ENCODE measurements around the gene ASCC3.

DNA sequence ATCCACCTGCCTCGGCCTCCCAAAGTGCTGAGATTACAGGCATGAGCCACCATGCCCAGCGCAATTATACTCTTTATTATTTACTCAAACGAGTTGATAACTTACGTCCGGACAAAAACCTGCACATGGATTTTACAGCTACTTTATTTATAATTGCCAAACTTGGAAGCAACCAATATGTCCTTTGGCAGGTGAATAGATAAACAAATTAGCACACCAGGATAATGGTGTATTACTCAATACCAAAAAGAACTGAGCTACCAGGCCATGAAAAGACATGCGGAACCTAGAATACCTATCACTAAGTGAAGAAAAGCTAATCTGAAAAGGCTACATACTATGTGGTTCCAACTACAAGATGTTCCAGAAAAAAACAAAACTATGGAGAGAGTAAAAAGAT lies 168.1 kb downstream of the ASCC3 start:
- no peak for TF ChIP-seq CTCF (IDR thresholded peaks at IDR 0.05)
- TF ChIP-seq POLR2A (IDR thresholded peaks at IDR 0.05): no peak

Data from testis (tissue), 2 donors.